SK-N-SH (cell line): ENCODE measurements around the gene TSPAN31. TPM values are rescaled to one million over a fixed set of nuclear protein-coding genes. Genes with fewer than 3 reads are reported as not detected.

Experiments
- CTCF ChIA-PET: fragments of 300-600, 350-600 bp; formaldehyde crosslinking; extraction: SDS; loops from one replicate; lab custom pipeline; 2021; lab: Yijun Ruan, JAX
- POLR2A ChIA-PET: fragments of 350-600 bp; sonication (Branson Sonifier 250); formaldehyde crosslinking; extraction: SDS; loops from one replicate; lab custom pipeline; 2020; ENCODE audit warnings: antibody characterized with exemption, inconsistent platforms; lab: Yijun Ruan, JAX
- DNase-seq: peaks from one replicate; pipeline ENCODE4 v3.0.0; 2012
- H2AFZ ChIP-seq: fragments of 200-600 bp; sonication (generic); 2 replicates; pipeline ENCODE4 v1.8.1; 2016; ENCODE audit warnings: antibody characterized with exemption, mild to moderate bottlenecking, low read depth
- H3F3A ChIP-seq: fragments of 200-600 bp; sonication (generic); replicated peaks from 2 replicates; pipeline ENCODE3; 2016; ENCODE audit warnings: antibody characterized with exemption, mild to moderate bottlenecking; ENCODE audit not compliant: insufficient read depth
- H3K27ac ChIP-seq, 2 experiments: fragments of 200-500 bp in 1 of 2; fragments of 200-600 bp in 1 of 2; sonication (Bioruptor generic) in 1 of 2; sonication (generic), shearing (Covaris generic) in 1 of 2; 2 replicates each; pipeline versions ENCODE4 v1.5.1 to v1.6.1; 2014 to 2016; ENCODE audit warnings: low read depth in 2 of 2, inconsistent platforms in 1 of 2, low read length in 1 of 2, mild to moderate bottlenecking in 1 of 2, mixed read lengths in 1 of 2
- H3K27me3 ChIP-seq: fragments of 200-600 bp; sonication (generic), shearing (Covaris generic); 2 replicates; pipeline ENCODE4 v1.6.1; 2016; ENCODE audit warnings: mixed run types; ENCODE audit not compliant: insufficient read depth
- H3K36me3 ChIP-seq, 2 experiments: fragments of 200-500 bp in 1 of 2; fragments of 200-600 bp in 1 of 2; sonication (Bioruptor generic) in 1 of 2; sonication (generic) in 1 of 2; replicated peaks in 1 of 2; 2 replicates each; pipeline versions ENCODE3 to v1.5.1; 2014 to 2016; ENCODE audit warnings: low read length in 1 of 2, mild to moderate bottlenecking in 1 of 2; ENCODE audit not compliant: insufficient read depth in 2 of 2, control insufficient read depth in 1 of 2
- H3K4me1 ChIP-seq, 2 experiments: fragments of 200-500 bp in 1 of 2; fragments of 200-600 bp in 1 of 2; sonication (Bioruptor generic) in 1 of 2; sonication (generic), shearing (Covaris generic) in 1 of 2; 2 replicates each; pipeline versions ENCODE4 v1.5.1 to v1.6.1; 2014 to 2016; ENCODE audit warnings: low read depth in 1 of 2, low read length in 1 of 2, mixed run types in 1 of 2; ENCODE audit not compliant: insufficient read depth in 2 of 2, control insufficient read depth in 1 of 2
- H3K4me2 ChIP-seq: fragments of 200-600 bp; sonication (generic), shearing (Covaris generic); 2 replicates; pipeline ENCODE4 v1.6.1; 2017; ENCODE audit warnings: mixed run types
- H3K4me3 ChIP-seq, 2 experiments: fragments of 200-500 bp in 1 of 2; fragments of 200-600 bp in 1 of 2; sonication (Bioruptor generic) in 1 of 2; sonication (generic), shearing (Covaris generic) in 1 of 2; 2 replicates each; pipeline versions ENCODE4 v1.5.1 to v1.8.1; 2014 to 2016; ENCODE audit warnings: low read depth in 2 of 2, inconsistent platforms in 1 of 2, low read length in 1 of 2, mild to moderate bottlenecking in 1 of 2, mixed read lengths in 1 of 2, moderate library complexity in 1 of 2
- H3K79me2 ChIP-seq: fragments of 200-600 bp; sonication (generic); 2 replicates; pipeline ENCODE4 v1.8.1; 2017; ENCODE audit warnings: mild to moderate bottlenecking; ENCODE audit not compliant: insufficient read depth
- H3K9ac ChIP-seq: fragments of 200-600 bp; sonication (generic); 2 replicates; pipeline ENCODE4 v1.6.1; 2017; ENCODE audit warnings: mixed run types
- H3K9me2 ChIP-seq: fragments of 200-600 bp; sonication (generic); 2 replicates; pipeline ENCODE4 v1.6.1; 2017; ENCODE audit warnings: mixed run types
- H3K9me3 ChIP-seq: fragments of 200-600 bp; sonication (generic); 2 replicates; pipeline ENCODE4 v1.6.1; 2017; ENCODE audit warnings: mixed run types, mild to moderate bottlenecking, moderate library complexity
- H4K20me1 ChIP-seq: fragments of 200-600 bp; sonication (generic); 2 replicates; pipeline ENCODE4 v1.6.1; 2017; ENCODE audit warnings: mild to moderate bottlenecking, mixed run types; ENCODE audit not compliant: insufficient read depth
- ELF1 ChIP-seq: IDR thresholded peaks from 2 replicates; pipeline ENCODE4 v1.4.0; 2012
- EP300 ChIP-seq, 2 experiments: IDR thresholded peaks; 2 replicates each; pipeline versions ENCODE4 v1.4.0 to v1.6.1; 2012; ENCODE audit warnings: borderline replicate concordance in 1 of 2, low read depth in 1 of 2, low read length in 1 of 2
- EZH2phosphoT487 ChIP-seq: fragments of 200-600 bp; sonication (generic); IDR thresholded peaks from 2 replicates; pipeline ENCODE4 v1.6.1; 2017; ENCODE audit warnings: low read depth, mixed run types, mild to moderate bottlenecking, antibody characterized with exemption, moderate library complexity, borderline replicate concordance
- FOXJ3 ChIP-seq: sonication (generic); formaldehyde crosslinking; IDR thresholded peaks from 2 replicates; pipeline ENCODE4 v1.5.1; 2020; ENCODE audit warnings: mild to moderate bottlenecking, missing genetic modification reagents
- GABPA ChIP-seq: IDR thresholded peaks from 2 replicates; pipeline ENCODE4 v1.4.0; 2012; ENCODE audit warnings: low read depth, mild to moderate bottlenecking
- MEF2A ChIP-seq: IDR thresholded peaks from 2 replicates; pipeline ENCODE4 v1.4.0; 2012; ENCODE audit warnings: low read depth, borderline replicate concordance
- NFIC ChIP-seq: IDR thresholded peaks from 2 replicates; pipeline ENCODE4 v1.4.0; 2012; ENCODE audit warnings: borderline replicate concordance
- NRF1 ChIP-seq: IDR thresholded peaks from 2 replicates; pipeline ENCODE4 v1.6.1; 2012; ENCODE audit warnings: low read depth, mild to moderate bottlenecking, low read length
- RCOR1 ChIP-seq: fragments of 150-350 bp; IDR thresholded peaks from 2 replicates; pipeline ENCODE4 v1.6.1; 2017; ENCODE audit warnings: antibody characterized with exemption, low read length
- TAF1 ChIP-seq: IDR thresholded peaks from 2 replicates; pipeline ENCODE4 v1.6.1; 2012; ENCODE audit warnings: low read depth, mild to moderate bottlenecking, low read length, moderate library complexity, borderline replicate concordance
- TCF12 ChIP-seq: IDR thresholded peaks from 2 replicates; pipeline ENCODE4 v1.4.0; 2012
- YY1 ChIP-seq: IDR thresholded peaks from 2 replicates; pipeline ENCODE4 v1.4.0; 2012; ENCODE audit warnings: low read depth, mild to moderate bottlenecking
- WGBS: methylation state at CpG from one replicate; pipeline ENCODE4 v1.1.6; 2017; ENCODE audit warnings: low lambda C conversion rate; 5-methylcytosine and 5-hydroxymethylcytosine counted together
- polyA plus RNA-seq, 3 experiments: library from polyadenylated mRNA; depleted of rRNA; stranded (reverse); fragments of >200 nt; gene quantifications; 2 replicates each; pipeline ENCODE4 v1.2.3, GENCODE V29; 2012
- TF ChIP-seq, protein P1 (sequence below): fragments of 150-350 bp; IDR thresholded peaks from 2 replicates; pipeline ENCODE4 v1.6.1; 2016; ENCODE audit warnings: mild to moderate bottlenecking, low read depth, low read length
- TF ChIP-seq, protein P2 (sequence below): fragments of 150-350 bp; IDR thresholded peaks from 2 replicates; pipeline ENCODE4 v1.6.1; 2017; ENCODE audit warnings: antibody characterized with exemption, low read length, low read depth, borderline replicate concordance
- TF ChIP-seq, protein P3 (sequence below): fragments of 200-600 bp; sonication (generic); IDR thresholded peaks from 2 replicates; pipeline ENCODE4 v1.6.1; 2017; ENCODE audit warnings: antibody characterized with exemption, mild to moderate bottlenecking, moderate library complexity
- TF ChIP-seq, protein P4 (sequence below): IDR thresholded peaks from 2 replicates; pipeline ENCODE4 v1.4.0; 2012; ENCODE audit warnings: low read depth, borderline replicate concordance
- TF ChIP-seq, protein P5 (sequence below): IDR thresholded peaks from 2 replicates; pipeline ENCODE4 v1.4.0; 2012; ENCODE audit warnings: low read depth, borderline replicate concordance
- TF ChIP-seq, protein P6 (sequence below): IDR thresholded peaks from 2 replicates; pipeline ENCODE4; 2012

The TSPAN31 gene
- polyA plus RNA-seq, 1 of the 3 experiments (the other 2 are of a cell fraction): 36.8 TPM

DNA sequence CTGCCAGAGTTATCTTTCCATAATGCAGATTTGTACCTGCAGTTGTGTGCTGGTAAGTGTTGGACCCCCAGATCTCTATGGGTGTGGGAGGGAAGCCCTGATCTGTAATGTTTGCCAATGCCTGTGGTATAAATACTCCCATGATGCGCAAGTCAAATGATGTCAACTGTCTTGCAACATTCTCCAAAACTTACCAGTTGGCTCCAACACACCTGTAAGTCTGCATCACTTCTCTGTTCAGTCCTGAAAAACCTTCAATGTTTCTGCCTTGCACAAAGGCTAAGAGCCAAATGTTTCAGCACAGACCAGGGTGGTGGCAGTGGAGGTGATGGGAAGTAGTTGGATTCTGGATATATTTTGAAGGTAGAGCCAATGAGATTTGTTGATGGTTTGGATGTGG, 47.8 kb upstream of the TSPAN31 start:
- no peak for DNase-seq
- no peak overlapping the region for H2AFZ ChIP-seq
- no peak overlapping the region for H3K4me3 ChIP-seq
- peaks cover 8% of the 10 kb centered on the region for H3F3A ChIP-seq
- no peaks in the 10 kb centered on the region for H4K20me1 ChIP-seq
- CTCF ChIA-PET: no interaction called here
- TF ChIP-seq, protein P1, sequence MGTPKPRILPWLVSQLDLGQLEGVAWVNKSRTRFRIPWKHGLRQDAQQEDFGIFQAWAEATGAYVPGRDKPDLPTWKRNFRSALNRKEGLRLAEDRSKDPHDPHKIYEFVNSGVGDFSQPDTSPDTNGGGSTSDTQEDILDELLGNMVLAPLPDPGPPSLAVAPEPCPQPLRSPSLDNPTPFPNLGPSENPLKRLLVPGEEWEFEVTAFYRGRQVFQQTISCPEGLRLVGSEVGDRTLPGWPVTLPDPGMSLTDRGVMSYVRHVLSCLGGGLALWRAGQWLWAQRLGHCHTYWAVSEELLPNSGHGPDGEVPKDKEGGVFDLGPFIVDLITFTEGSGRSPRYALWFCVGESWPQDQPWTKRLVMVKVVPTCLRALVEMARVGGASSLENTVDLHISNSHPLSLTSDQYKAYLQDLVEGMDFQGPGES: no peak
- no peak for TF ChIP-seq NRF1
- TF ChIP-seq, protein P2, sequence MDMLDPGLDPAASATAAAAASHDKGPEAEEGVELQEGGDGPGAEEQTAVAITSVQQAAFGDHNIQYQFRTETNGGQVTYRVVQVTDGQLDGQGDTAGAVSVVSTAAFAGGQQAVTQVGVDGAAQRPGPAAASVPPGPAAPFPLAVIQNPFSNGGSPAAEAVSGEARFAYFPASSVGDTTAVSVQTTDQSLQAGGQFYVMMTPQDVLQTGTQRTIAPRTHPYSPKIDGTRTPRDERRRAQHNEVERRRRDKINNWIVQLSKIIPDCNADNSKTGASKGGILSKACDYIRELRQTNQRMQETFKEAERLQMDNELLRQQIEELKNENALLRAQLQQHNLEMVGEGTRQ: no peak
- peaks cover 14% of the 10 kb centered on the region; the same call in 1 of the 2 replicates for H3K79me2 ChIP-seq
- POLR2A ChIA-PET: no interaction called here
- no peaks in the 10 kb centered on the region for H3K9me3 ChIP-seq
- H3K27me3 ChIP-seq: no peaks in the 10 kb centered on the region
- WGBS: 100% methylated on average over 1 of the region's 1 CpG
- H3K27ac ChIP-seq: no peak overlapping the region
- H3K9me2 ChIP-seq: no peaks in the 10 kb centered on the region
- H3K36me3 ChIP-seq: peaks cover 20 to 23% of the 10 kb centered on the region in 2 experiments
- no peak overlapping the region for H3K9ac ChIP-seq
- H3K4me1 ChIP-seq: peaks cover 0 to 7% of the 10 kb centered on the region in 2 experiments; a peak in 2 of 4 replicates
- no peak overlapping the region for H3K4me2 ChIP-seq

DNA sequence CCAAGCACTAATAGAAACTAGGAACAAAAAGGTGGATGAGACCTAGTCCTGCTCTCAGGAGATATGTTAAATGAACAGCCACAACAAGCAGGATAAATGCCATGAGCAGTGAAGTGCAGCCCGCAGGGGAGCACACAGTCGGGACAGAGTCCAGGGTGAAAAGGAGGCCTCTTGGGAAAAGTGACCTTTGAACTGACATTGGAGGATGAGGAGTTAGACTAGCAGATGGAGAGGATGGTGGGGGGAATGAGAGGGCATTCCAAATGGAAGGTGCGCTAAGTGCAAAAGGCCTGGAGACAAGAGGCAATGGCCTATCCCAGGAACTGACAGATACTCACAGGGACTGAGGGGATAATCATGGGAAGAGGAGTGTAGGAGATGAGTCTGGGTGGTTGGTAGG, 46.4 kb upstream of the TSPAN31 start:
- H3K4me3 ChIP-seq: no peak overlapping the region
- WGBS: 96% methylated on average over 3 of the region's 3 CpGs
- H3K9me2 ChIP-seq: no peaks in the 10 kb centered on the region
- H3K79me2 ChIP-seq: peaks cover 14% of the 10 kb centered on the region; the same call in 1 of the 2 replicates
- no peaks in the 10 kb centered on the region for H3K27me3 ChIP-seq
- POLR2A ChIA-PET: no interaction called here
- TF ChIP-seq, protein P3, sequence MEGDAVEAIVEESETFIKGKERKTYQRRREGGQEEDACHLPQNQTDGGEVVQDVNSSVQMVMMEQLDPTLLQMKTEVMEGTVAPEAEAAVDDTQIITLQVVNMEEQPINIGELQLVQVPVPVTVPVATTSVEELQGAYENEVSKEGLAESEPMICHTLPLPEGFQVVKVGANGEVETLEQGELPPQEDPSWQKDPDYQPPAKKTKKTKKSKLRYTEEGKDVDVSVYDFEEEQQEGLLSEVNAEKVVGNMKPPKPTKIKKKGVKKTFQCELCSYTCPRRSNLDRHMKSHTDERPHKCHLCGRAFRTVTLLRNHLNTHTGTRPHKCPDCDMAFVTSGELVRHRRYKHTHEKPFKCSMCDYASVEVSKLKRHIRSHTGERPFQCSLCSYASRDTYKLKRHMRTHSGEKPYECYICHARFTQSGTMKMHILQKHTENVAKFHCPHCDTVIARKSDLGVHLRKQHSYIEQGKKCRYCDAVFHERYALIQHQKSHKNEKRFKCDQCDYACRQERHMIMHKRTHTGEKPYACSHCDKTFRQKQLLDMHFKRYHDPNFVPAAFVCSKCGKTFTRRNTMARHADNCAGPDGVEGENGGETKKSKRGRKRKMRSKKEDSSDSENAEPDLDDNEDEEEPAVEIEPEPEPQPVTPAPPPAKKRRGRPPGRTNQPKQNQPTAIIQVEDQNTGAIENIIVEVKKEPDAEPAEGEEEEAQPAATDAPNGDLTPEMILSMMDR: no peak
- TF ChIP-seq, protein P2: no peak
- no peak for TF ChIP-seq TCF12
- TF ChIP-seq ELF1: no peak
- TF ChIP-seq EP300 (IDR thresholded peaks at IDR 0.05; ENCODE audit: borderline replicate concordance in 1 of 2, low read depth in 1 of 2, low read length in 1 of 2): no peak
- no peak for TF ChIP-seq FOXJ3 (CRISPR knock-in tag)
- no peak for TF ChIP-seq TAF1
- TF ChIP-seq MEF2A: no peak
- no peak for TF ChIP-seq EZH2phosphoT487
- no peak for TF ChIP-seq RCOR1
- TF ChIP-seq, protein P4, sequence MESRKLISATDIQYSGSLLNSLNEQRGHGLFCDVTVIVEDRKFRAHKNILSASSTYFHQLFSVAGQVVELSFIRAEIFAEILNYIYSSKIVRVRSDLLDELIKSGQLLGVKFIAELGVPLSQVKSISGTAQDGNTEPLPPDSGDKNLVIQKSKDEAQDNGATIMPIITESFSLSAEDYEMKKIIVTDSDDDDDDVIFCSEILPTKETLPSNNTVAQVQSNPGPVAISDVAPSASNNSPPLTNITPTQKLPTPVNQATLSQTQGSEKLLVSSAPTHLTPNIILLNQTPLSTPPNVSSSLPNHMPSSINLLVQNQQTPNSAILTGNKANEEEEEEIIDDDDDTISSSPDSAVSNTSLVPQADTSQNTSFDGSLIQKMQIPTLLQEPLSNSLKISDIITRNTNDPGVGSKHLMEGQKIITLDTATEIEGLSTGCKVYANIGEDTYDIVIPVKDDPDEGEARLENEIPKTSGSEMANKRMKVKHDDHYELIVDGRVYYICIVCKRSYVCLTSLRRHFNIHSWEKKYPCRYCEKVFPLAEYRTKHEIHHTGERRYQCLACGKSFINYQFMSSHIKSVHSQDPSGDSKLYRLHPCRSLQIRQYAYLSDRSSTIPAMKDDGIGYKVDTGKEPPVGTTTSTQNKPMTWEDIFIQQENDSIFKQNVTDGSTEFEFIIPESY: no peak
- no peak for TF ChIP-seq YY1
- no peak for TF ChIP-seq NRF1
- no peak for TF ChIP-seq GABPA
- TF ChIP-seq, protein P5, sequence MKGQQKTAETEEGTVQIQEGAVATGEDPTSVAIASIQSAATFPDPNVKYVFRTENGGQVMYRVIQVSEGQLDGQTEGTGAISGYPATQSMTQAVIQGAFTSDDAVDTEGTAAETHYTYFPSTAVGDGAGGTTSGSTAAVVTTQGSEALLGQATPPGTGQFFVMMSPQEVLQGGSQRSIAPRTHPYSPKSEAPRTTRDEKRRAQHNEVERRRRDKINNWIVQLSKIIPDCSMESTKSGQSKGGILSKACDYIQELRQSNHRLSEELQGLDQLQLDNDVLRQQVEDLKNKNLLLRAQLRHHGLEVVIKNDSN: no peak
- TF ChIP-seq, protein P6, sequence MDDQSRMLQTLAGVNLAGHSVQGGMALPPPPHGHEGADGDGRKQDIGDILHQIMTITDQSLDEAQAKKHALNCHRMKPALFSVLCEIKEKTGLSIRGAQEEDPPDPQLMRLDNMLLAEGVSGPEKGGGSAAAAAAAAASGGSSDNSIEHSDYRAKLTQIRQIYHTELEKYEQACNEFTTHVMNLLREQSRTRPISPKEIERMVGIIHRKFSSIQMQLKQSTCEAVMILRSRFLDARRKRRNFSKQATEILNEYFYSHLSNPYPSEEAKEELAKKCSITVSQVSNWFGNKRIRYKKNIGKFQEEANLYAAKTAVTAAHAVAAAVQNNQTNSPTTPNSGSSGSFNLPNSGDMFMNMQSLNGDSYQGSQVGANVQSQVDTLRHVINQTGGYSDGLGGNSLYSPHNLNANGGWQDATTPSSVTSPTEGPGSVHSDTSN: no peak
- TF ChIP-seq NFIC: no peak
- no peak for DNase-seq
- no peak overlapping the region for H2AFZ ChIP-seq
- peaks cover 20 to 36% of the 10 kb centered on the region in 2 experiments for H3K36me3 ChIP-seq
- no peaks in the 10 kb centered on the region for H4K20me1 ChIP-seq
- H3K9ac ChIP-seq: no peak overlapping the region
- H3K4me2 ChIP-seq: no peak overlapping the region
- peaks cover 0 to 7% of the 10 kb centered on the region in 2 experiments; a peak in 2 of 4 replicates for H3K4me1 ChIP-seq
- H3K27ac ChIP-seq: no peak overlapping the region
- peaks cover 5% of the 10 kb centered on the region; the same call in 1 of the 2 replicates for H3K9me3 ChIP-seq
- CTCF ChIA-PET: interaction anchor here (1.7 kb wide), 1 partner anchor 65 kb away, joined by 3 read pairs; the partner anchor contains the start of gene B4GALNT1
- peaks cover 2% of the 10 kb centered on the region for H3F3A ChIP-seq
